Panc1 (cell line): ENCODE results near the gene ISM1. TPM values are rescaled to one million over a fixed set of nuclear protein-coding genes. Genes with fewer than 3 reads are reported as not detected.

Experiments used
- ATAC-seq: fragments of 200-7000 bp; cut with Tn5 transposase; 2 replicates; pipeline ENCODE4 v1.9.1; 2020; ENCODE audit warnings: mild to moderate bottlenecking, moderate library complexity
- BruUV-seq: library from RNA; stranded (reverse); fragments of 400-500 nt; replicated peaks from 2 replicates; lab custom pipeline; 2021; lab: Mats Ljungman, UMichigan
- CTCF ChIA-PET: fragments of 300-600 bp; sonication (Branson Sonifier 250); formaldehyde crosslinking; loops from one replicate; lab custom pipeline; 2022; ENCODE audit warnings: antibody characterized with exemption; lab: Charles Lee
- POLR2A ChIA-PET: fragments of 300-600 bp; sonication (Branson Sonifier 250); formaldehyde crosslinking; loops from one replicate; lab custom pipeline; 2022; ENCODE audit warnings: antibody characterized with exemption; lab: Charles Lee
- DNase-seq: peaks from one replicate; pipeline ENCODE4 v3.0.0-alpha.2; 2010; ENCODE audit warnings: low read depth, low spot score
- H3K27ac ChIP-seq: 2 replicates; pipeline ENCODE4 v1.5.1; 2011; ENCODE audit warnings: mild to moderate bottlenecking, low read length, inconsistent platforms
- H3K27me3 ChIP-seq: fragments of 200-500 bp; sonication (Bioruptor generic); 2 replicates; pipeline ENCODE4 v1.6.0; 2014; ENCODE audit warnings: low read length, inconsistent platforms; ENCODE audit not compliant: control insufficient read depth, insufficient read depth
- H3K36me3 ChIP-seq: fragments of 200-500 bp; sonication (Bioruptor generic); 2 replicates; pipeline ENCODE4 v1.5.1; 2014; ENCODE audit warnings: inconsistent platforms, mild to moderate bottlenecking, low read length, moderate library complexity; ENCODE audit not compliant: control insufficient read depth, insufficient read depth
- H3K4me1 ChIP-seq: 2 replicates; pipeline ENCODE4 v1.5.1; 2011; ENCODE audit warnings: inconsistent platforms, mild to moderate bottlenecking, low read length, moderate library complexity; ENCODE audit not compliant: control insufficient read depth, insufficient read depth
- H3K4me3 ChIP-seq, 2 experiments: 2 replicates each; pipeline ENCODE4 v1.5.1; 2011 to 2012; ENCODE audit warnings: low read depth in 2 of 2, low read length in 2 of 2, mild to moderate bottlenecking in 2 of 2, inconsistent platforms in 1 of 2, moderate library complexity in 1 of 2
- H3K9me3 ChIP-seq: fragments of 200-500 bp; sonication (Bioruptor generic); 2 replicates; pipeline ENCODE4 v1.5.1; 2014; ENCODE audit warnings: low read depth, mild to moderate bottlenecking, inconsistent platforms, low read length, moderate library complexity; ENCODE audit not compliant: control insufficient read depth, insufficient read depth
- POLR2AphosphoS5 ChIP-seq: IDR thresholded peaks from 2 replicates; pipeline ENCODE4 v1.6.1; 2012; ENCODE audit warnings: mild to moderate bottlenecking, low read depth, low read length, moderate library complexity
- SIN3A ChIP-seq: IDR thresholded peaks from 2 replicates; pipeline ENCODE4 v1.6.1; 2012; ENCODE audit warnings: low read depth, mild to moderate bottlenecking, low read length, moderate library complexity, borderline replicate concordance; ENCODE audit not compliant: insufficient read depth
- TCF7L2 ChIP-seq: IDR thresholded peaks from 2 replicates; pipeline ENCODE4 v1.6.1; 2011; ENCODE audit warnings: mild to moderate bottlenecking, low read depth, low read length, inconsistent platforms
- in situ Hi-C: cut with HindIII; loops from 2 replicates; pipeline ENCODE4 v1.10.0; 2016; ENCODE audit warnings: low sequenced_read_pairs, low pct_unique_long_range_greater_than_20kb
- intact Hi-C: fragments of 100-400 bp; cut with micrococcal nuclease; formaldehyde crosslinking; loops from one replicate; pipeline ENCODE4 v1.10.0; 2022; ENCODE audit not compliant: unreplicated experiment
- total RNA-seq: library from RNA; stranded (reverse); gene quantifications from one replicate; pipeline ENCODE4 v1.2.1, GENCODE V29; 2021; ENCODE audit not compliant: unreplicated experiment
- TF ChIP-seq, protein P1 (sequence below), 2 experiments: IDR thresholded peaks; 2 replicates each; pipeline ENCODE4 v1.6.1; 2011 to 2012; ENCODE audit warnings: low read depth in 2 of 2, control low read depth in 1 of 2, low read length in 1 of 2, mild to moderate bottlenecking in 1 of 2, moderate library complexity in 1 of 2; ENCODE audit not compliant: insufficient read depth in 1 of 2
- TF ChIP-seq, protein P2 (sequence below): fragments of 450-650 bp; IDR thresholded peaks from 2 replicates; pipeline ENCODE4 v1.5.1; 2017; ENCODE audit warnings: mild to moderate bottlenecking

The ISM1 gene
- total RNA-seq, 1 experiment from 2014 or later = not detected

DNA sequence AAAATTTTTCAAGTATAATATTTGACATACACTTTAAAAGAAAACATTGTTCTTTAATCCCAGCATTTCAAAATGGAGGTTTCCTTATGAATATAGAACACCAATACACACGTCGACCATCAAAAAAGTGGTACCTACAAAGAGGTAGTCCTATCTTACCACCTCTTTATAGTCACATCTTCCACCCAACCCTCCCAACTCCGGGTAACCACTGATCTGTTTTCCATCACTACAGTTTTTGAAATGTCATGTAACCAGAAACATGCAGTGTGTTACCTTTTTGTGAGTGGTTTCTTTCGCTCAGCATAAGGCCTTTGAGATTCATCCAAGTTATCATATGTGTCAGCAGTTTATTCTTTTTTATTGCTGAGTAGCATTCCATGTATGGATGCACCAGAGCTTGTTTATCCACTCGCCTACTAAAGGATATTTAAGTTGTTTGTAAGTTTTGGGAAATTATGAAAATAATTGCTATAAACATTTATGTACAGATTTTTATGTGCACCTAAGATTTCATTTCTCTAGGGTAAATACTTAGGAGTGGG, 104.8 kb downstream of the ISM1 start:
- TF ChIP-seq, protein P1, sequence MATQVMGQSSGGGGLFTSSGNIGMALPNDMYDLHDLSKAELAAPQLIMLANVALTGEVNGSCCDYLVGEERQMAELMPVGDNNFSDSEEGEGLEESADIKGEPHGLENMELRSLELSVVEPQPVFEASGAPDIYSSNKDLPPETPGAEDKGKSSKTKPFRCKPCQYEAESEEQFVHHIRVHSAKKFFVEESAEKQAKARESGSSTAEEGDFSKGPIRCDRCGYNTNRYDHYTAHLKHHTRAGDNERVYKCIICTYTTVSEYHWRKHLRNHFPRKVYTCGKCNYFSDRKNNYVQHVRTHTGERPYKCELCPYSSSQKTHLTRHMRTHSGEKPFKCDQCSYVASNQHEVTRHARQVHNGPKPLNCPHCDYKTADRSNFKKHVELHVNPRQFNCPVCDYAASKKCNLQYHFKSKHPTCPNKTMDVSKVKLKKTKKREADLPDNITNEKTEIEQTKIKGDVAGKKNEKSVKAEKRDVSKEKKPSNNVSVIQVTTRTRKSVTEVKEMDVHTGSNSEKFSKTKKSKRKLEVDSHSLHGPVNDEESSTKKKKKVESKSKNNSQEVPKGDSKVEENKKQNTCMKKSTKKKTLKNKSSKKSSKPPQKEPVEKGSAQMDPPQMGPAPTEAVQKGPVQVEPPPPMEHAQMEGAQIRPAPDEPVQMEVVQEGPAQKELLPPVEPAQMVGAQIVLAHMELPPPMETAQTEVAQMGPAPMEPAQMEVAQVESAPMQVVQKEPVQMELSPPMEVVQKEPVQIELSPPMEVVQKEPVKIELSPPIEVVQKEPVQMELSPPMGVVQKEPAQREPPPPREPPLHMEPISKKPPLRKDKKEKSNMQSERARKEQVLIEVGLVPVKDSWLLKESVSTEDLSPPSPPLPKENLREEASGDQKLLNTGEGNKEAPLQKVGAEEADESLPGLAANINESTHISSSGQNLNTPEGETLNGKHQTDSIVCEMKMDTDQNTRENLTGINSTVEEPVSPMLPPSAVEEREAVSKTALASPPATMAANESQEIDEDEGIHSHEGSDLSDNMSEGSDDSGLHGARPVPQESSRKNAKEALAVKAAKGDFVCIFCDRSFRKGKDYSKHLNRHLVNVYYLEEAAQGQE (IDR thresholded peaks at IDR 0.05; ENCODE audit: insufficient read depth in 1 of 2, low read depth in 2 of 2, low read length in 1 of 2) = no peak
- TF ChIP-seq SIN3A (no peak), POLR2AphosphoS5 (no peak), TCF7L2 (no peak)
- TF ChIP-seq, protein P2, sequence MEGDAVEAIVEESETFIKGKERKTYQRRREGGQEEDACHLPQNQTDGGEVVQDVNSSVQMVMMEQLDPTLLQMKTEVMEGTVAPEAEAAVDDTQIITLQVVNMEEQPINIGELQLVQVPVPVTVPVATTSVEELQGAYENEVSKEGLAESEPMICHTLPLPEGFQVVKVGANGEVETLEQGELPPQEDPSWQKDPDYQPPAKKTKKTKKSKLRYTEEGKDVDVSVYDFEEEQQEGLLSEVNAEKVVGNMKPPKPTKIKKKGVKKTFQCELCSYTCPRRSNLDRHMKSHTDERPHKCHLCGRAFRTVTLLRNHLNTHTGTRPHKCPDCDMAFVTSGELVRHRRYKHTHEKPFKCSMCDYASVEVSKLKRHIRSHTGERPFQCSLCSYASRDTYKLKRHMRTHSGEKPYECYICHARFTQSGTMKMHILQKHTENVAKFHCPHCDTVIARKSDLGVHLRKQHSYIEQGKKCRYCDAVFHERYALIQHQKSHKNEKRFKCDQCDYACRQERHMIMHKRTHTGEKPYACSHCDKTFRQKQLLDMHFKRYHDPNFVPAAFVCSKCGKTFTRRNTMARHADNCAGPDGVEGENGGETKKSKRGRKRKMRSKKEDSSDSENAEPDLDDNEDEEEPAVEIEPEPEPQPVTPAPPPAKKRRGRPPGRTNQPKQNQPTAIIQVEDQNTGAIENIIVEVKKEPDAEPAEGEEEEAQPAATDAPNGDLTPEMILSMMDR = no peak
- ChIA-PET POLR2A (no interaction called here), CTCF (no interaction called here)
- BruUV-seq = no TSS peak
- Histone ChIP-seq H3K36me3 (no peaks in the 10 kb centered on the region), H3K4me1 (no peaks in the 10 kb centered on the region), H3K27ac (no peak overlapping the region), H3K4me3 (no peak overlapping the region), H3K9me3 (no peaks in the 10 kb centered on the region), H3K27me3 (no peaks in the 10 kb centered on the region)
- in situ Hi-C loops = no loop called here
- ATAC-seq (no peak), DNase-seq (no peak)
- intact Hi-C loops = no loop called here

DNA sequence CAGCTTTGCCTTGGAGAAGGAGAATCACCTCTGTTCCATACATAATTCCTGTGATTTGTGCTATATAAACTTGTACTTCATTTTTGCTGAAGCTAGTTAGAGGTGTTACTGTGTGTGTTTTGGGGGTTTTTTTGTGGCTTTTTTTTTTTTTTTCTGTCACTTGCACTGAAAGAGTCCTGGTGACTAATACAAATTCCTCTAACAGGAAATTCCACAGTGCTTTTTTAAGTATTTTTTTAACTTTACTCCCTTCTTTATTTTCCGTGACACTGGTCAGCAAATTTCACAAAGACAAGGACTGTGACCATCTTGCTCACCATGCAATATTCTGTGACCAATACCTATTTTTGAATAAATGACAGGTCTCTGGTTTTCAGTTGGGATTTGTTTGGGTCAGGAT, 110.5 kb downstream of the ISM1 start:
- in situ Hi-C loops (no loop called here), intact Hi-C loops (no loop called here)
- DNase-seq = no peak
- Histone ChIP-seq H3K27ac (no peak overlapping the region), H3K27me3 (no peaks in the 10 kb centered on the region), H3K4me3 (no peak overlapping the region), H3K9me3 (no peaks in the 10 kb centered on the region), H3K4me1 (no peaks in the 10 kb centered on the region), H3K36me3 (no peaks in the 10 kb centered on the region)
- no TSS peak for BruUV-seq
- ChIA-PET POLR2A (no interaction called here), CTCF (no interaction called here)
- TF ChIP-seq, protein P1 (IDR thresholded peaks at IDR 0.05; ENCODE audit: insufficient read depth in 1 of 2, low read depth in 2 of 2, low read length in 1 of 2) = no peak
- TF ChIP-seq TCF7L2 = no peak
- no peak for TF ChIP-seq SIN3A
- no peak for TF ChIP-seq POLR2AphosphoS5
- TF ChIP-seq, protein P2 = no peak
- ATAC-seq = no peak
